Hepatocyte (in vitro differentiated cells): Measurements from ENCODE around the gene EIPR1. TPM values are rescaled to one million over a fixed set of nuclear protein-coding genes. Genes with fewer than 3 reads are reported as not detected.

ENCODE experiments used
- DNase-seq: peaks from one replicate; pipeline ENCODE4 v3.0.0-alpha.2; 2016; ENCODE audit warnings: low spot score
- H2AFZ ChIP-seq: fragments of 200-600 bp; sonication (generic); 2 replicates; pipeline ENCODE4 v1.6.0; 2016; ENCODE audit warnings: antibody characterized with exemption, mild to moderate bottlenecking
- H3K27ac ChIP-seq: fragments of 200-600 bp; sonication (generic); 2 replicates; pipeline ENCODE4 v1.5.1; 2016; ENCODE audit warnings: mild to moderate bottlenecking
- H3K27me3 ChIP-seq: fragments of 200-600 bp; sonication (generic); 2 replicates; pipeline ENCODE4 v1.6.1; 2016
- H3K36me3 ChIP-seq: fragments of 200-600 bp; sonication (generic); replicated peaks from 2 replicates; pipeline ENCODE4 v1.5.1; 2016; ENCODE audit warnings: low read depth; ENCODE audit not compliant: insufficient read depth
- H3K4me1 ChIP-seq: fragments of 200-600 bp; sonication (generic); 2 replicates; pipeline ENCODE4 v1.5.1; 2016; ENCODE audit warnings: mild to moderate bottlenecking, moderate library complexity; ENCODE audit not compliant: insufficient read depth
- H3K4me2 ChIP-seq: fragments of 200-600 bp; sonication (generic); 2 replicates; pipeline ENCODE4 v1.6.0; 2016
- H3K4me3 ChIP-seq: fragments of 200-600 bp; sonication (generic); 2 replicates; pipeline ENCODE4 v1.5.1; 2016; ENCODE audit warnings: mild to moderate bottlenecking
- H3K79me2 ChIP-seq: fragments of 200-600 bp; sonication (generic); 2 replicates; pipeline ENCODE4 v1.6.0; 2017; ENCODE audit warnings: mild to moderate bottlenecking
- H3K9me2 ChIP-seq: fragments of 200-600 bp; sonication (generic); replicated peaks from 2 replicates; pipeline ENCODE4 v1.6.0; 2017; ENCODE audit warnings: mild to moderate bottlenecking; ENCODE audit not compliant: insufficient read depth
- H3K9me3 ChIP-seq: fragments of 200-600 bp; sonication (generic); 2 replicates; pipeline ENCODE4 v1.5.1; 2016; ENCODE audit warnings: low read depth, mild to moderate bottlenecking
- H4K20me1 ChIP-seq: fragments of 200-600 bp; sonication (generic); 2 replicates; pipeline ENCODE4 v1.6.0; 2016; ENCODE audit warnings: mild to moderate bottlenecking; ENCODE audit not compliant: insufficient read depth, poor library complexity, severe bottlenecking
- CTCF ChIP-seq: fragments of 200-600 bp; sonication (generic); IDR thresholded peaks from 2 replicates; pipeline ENCODE4 v1.5.1; 2016; ENCODE audit warnings: antibody characterized with exemption, mild to moderate bottlenecking; ENCODE audit not compliant: poor library complexity
- EZH2 ChIP-seq: fragments of 200-600 bp; sonication (generic); IDR thresholded peaks from 2 replicates; pipeline ENCODE4 v1.6.1; 2016; ENCODE audit warnings: antibody characterized with exemption, mild to moderate bottlenecking, borderline replicate concordance
- EZH2phosphoT487 ChIP-seq: fragments of 200-600 bp; sonication (generic); IDR thresholded peaks from one replicate; pipeline ENCODE4 v1.6.1; 2018; ENCODE audit warnings: antibody characterized with exemption, mild to moderate bottlenecking, low read depth, moderate library complexity; ENCODE audit not compliant: unreplicated experiment, severe bottlenecking
- WGBS: methylation state at CpG from one replicate; pipeline ENCODE4 v1.1.6; 2016; ENCODE audit warnings: low lambda C conversion rate; ENCODE audit errors: missing lambda C conversion rate; 5-methylcytosine and 5-hydroxymethylcytosine counted together
- polyA plus RNA-seq: library from polyadenylated mRNA; unstranded; fragments of >200 nt; fragmentation: Nextera tagmentation; extraction: Ambion mirVana; gene quantifications from 2 replicates; pipeline ENCODE4 v1.2.1, GENCODE V29; 2016
- total RNA-seq: library from RNA; depleted of rRNA; stranded (reverse); fragments of >200 nt; gene quantifications from 2 replicates; pipeline ENCODE4 v1.2.3, GENCODE V29; 2014

EIPR1 gene
- total and polyA plus RNA-seq, 2 experiments from 2014 or later: 27.4 to 42.3 TPM

GRCh38 chr2:3189961-3190360 is 187.7 kb downstream of the EIPR1 start:
- no peak overlapping the region for H3K4me3 ChIP-seq
- no peaks in the 10 kb centered on the region for H3K27me3 ChIP-seq
- DNase-seq: no peak
- no peaks in the 10 kb centered on the region for H3K36me3 ChIP-seq
- no peak overlapping the region for H3K4me2 ChIP-seq
- no peaks in the 10 kb centered on the region for H3K9me2 ChIP-seq
- H3K27ac ChIP-seq: no peak overlapping the region
- TF ChIP-seq CTCF (no peak), EZH2 (no peak), EZH2phosphoT487 (no peak)
- H2AFZ ChIP-seq: no peak overlapping the region
- no peaks in the 10 kb centered on the region for H4K20me1 ChIP-seq
- 97% methylated on average over 8 of the region's 8 CpGs for WGBS
- H3K9me3 ChIP-seq: no peaks in the 10 kb centered on the region
- H3K79me2 ChIP-seq: no peaks in the 10 kb centered on the region
- no peaks in the 10 kb centered on the region for H3K4me1 ChIP-seq

GRCh38 chr2:3189076-3189591 is 188.5 kb downstream of the EIPR1 start:
- TF ChIP-seq EZH2phosphoT487 (no peak), CTCF (no peak), EZH2 (no peak)
- 94% methylated on average over 25 of the region's 26 CpGs for WGBS
- Histone ChIP-seq H2AFZ (no peak overlapping the region), H3K36me3 (no peaks in the 10 kb centered on the region), H3K4me1 (no peaks in the 10 kb centered on the region), H3K4me3 (no peak overlapping the region), H3K27me3 (no peaks in the 10 kb centered on the region), H4K20me1 (no peaks in the 10 kb centered on the region), H3K27ac (no peak overlapping the region), H3K4me2 (no peak overlapping the region), H3K79me2 (no peaks in the 10 kb centered on the region), H3K9me3 (no peaks in the 10 kb centered on the region), H3K9me2 (no peaks in the 10 kb centered on the region)
- no peak for DNase-seq

DNA sequence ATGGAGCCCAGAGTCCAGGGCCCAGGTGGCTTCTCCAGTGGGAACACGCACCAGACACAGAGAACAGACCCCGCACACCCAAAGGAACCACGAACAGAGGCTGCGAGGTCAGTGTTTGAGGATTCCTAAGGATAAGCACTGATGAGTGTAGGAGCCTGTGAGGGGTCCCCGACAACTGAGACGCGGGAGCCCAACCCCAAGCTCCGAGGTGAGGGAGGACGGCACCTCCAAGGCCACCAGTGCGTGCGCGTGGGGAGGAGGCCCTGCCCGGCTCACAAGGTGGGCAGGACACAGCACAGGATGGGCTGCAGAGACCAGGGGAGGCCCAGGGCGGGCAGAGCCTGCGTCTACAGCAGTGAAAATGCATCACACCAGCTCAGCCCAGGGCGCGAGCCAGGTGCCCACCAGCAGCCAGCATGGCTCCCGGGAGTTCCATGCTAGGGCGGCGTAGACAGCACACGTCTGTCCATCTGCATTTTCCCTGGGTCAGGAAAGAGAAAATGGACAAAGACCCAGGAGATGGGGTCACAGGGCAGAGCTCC is 189.1 kb downstream of the EIPR1 start:
- H3K4me3 ChIP-seq: no peak overlapping the region
- no peaks in the 10 kb centered on the region for H3K36me3 ChIP-seq
- no peaks in the 10 kb centered on the region for H3K27me3 ChIP-seq
- H3K27ac ChIP-seq: no peak overlapping the region
- H4K20me1 ChIP-seq: no peaks in the 10 kb centered on the region
- H3K9me2 ChIP-seq: no peaks in the 10 kb centered on the region
- H3K4me1 ChIP-seq: no peaks in the 10 kb centered on the region
- no peak overlapping the region for H2AFZ ChIP-seq
- no peak for TF ChIP-seq CTCF
- no peak for TF ChIP-seq EZH2phosphoT487
- no peak for TF ChIP-seq EZH2
- no peaks in the 10 kb centered on the region for H3K9me3 ChIP-seq
- no peaks in the 10 kb centered on the region for H3K79me2 ChIP-seq
- no peak overlapping the region for H3K4me2 ChIP-seq
- DNase-seq: no peak
- 95% methylated on average over 21 of the region's 21 CpGs for WGBS
